Measurements from ENCODE around the gene PRKAR1B.

Gene PRKAR1B

GRCh38 chr7:550881-551614, 176.0 kb downstream of the PRKAR1B start:
- Histone ChIP-seq H3K27ac (no peak overlapping the region), H3K4me3 (no peak overlapping the region)
- no peak for TF ChIP-seq CTCF (IDR thresholded peaks at IDR 0.05)
- DNase-seq (ENCODE audit: low spot score) = no peak

- no peak overlapping the region for H3K27ac ChIP-seq
- DNase-seq (ENCODE audit: low spot score) = no peak
- no peak for TF ChIP-seq CTCF (IDR thresholded peaks at IDR 0.05)
- H3K4me3 ChIP-seq = no peak overlapping the region
Measured at GRCh38 chr7:549891-550625, 177.0 kb downstream of the PRKAR1B start.

GRCh38 chr7:549066-549890, 177.8 kb downstream of the PRKAR1B start:
- no peak overlapping the region for H3K27ac ChIP-seq
- DNase-seq (ENCODE audit: low spot score) = no peak
- no peak for TF ChIP-seq CTCF (IDR thresholded peaks at IDR 0.05)
- no peak overlapping the region for H3K4me3 ChIP-seq

GRCh38 chr7:548401-548800, 178.7 kb downstream of the PRKAR1B start:
- Histone ChIP-seq H3K27ac (no peak overlapping the region), H3K4me3 (no peak overlapping the region)
- DNase-seq (ENCODE audit: low spot score) = no peak
- no peak for TF ChIP-seq CTCF (IDR thresholded peaks at IDR 0.05)

GRCh38 chr7:545470-545869, 181.6 kb downstream of the PRKAR1B start:
- no peak for TF ChIP-seq CTCF (IDR thresholded peaks at IDR 0.05)
- Histone ChIP-seq H3K4me3 (no peak overlapping the region), H3K27ac (no peak overlapping the region)
- DNase-seq (ENCODE audit: low spot score) = no peak

GRCh38 chr7:544338-545221, 182.5 kb downstream of the PRKAR1B start:
- Histone ChIP-seq H3K4me3 (no peak overlapping the region), H3K27ac (peak overlapping the region; percentile 78 to 92)
- no peak for DNase-seq (ENCODE audit: low spot score)
- TF ChIP-seq CTCF (IDR thresholded peaks at IDR 0.05) = no peak
